BJ (cell line): ENCODE data around the gene ACVR1. TPM values are rescaled to one million over a fixed set of nuclear protein-coding genes. Genes with fewer than 3 reads are reported as not detected.

ENCODE experiments used
- CTCF ChIA-PET: fragments of 350-600 bp; formaldehyde crosslinking; extraction: SDS; loops from one replicate; lab custom pipeline; 2021; ENCODE audit warnings: antibody characterized with exemption, inconsistent platforms; lab: Yijun Ruan, JAX
- POLR2A ChIA-PET: fragments of 300-600 bp; sonication (Branson Sonifier 250); formaldehyde crosslinking; extraction: SDS; loops from one replicate; lab custom pipeline; 2021; ENCODE audit warnings: antibody characterized with exemption; lab: Charles Lee
- DNase-seq: peaks from one replicate; pipeline ENCODE4 v3.0.0-alpha.2; 2011; ENCODE audit warnings: low read depth
- H3K27me3 ChIP-seq: 2 replicates; pipeline ENCODE4 v1.6.0; 2011; ENCODE audit warnings: low read length; ENCODE audit not compliant: control insufficient read depth, insufficient read depth
- H3K36me3 ChIP-seq: 2 replicates; pipeline ENCODE4 v1.5.1; 2011; ENCODE audit warnings: low read length; ENCODE audit not compliant: control insufficient read depth, insufficient read depth
- H3K4me3 ChIP-seq: 2 replicates; pipeline ENCODE4 v1.5.1; 2011; ENCODE audit warnings: low read depth, mild to moderate bottlenecking, control low read depth, low read length
- polyA plus RNA-seq: library from polyadenylated mRNA; depleted of rRNA; stranded (reverse); fragments of >200 nt; gene quantifications from 2 replicates; pipeline ENCODE4 v1.2.3, GENCODE V29; 2011; rRNA removed
- small RNA-seq: library from RNA; depleted of rRNA; stranded (forward); fragments of <200 nt; gene quantifications from one replicate; pipeline ENCODE3, GENCODE V24; 2012; ENCODE audit warnings: low replicate concordance, low read depth; ENCODE audit not compliant: insufficient read length
- TF ChIP-seq, protein P1 (sequence below): IDR thresholded peaks from 2 replicates; pipeline ENCODE4 v1.5.1; 2011; ENCODE audit warnings: low read depth, mild to moderate bottlenecking, control low read depth, inconsistent platforms, low read length, moderate library complexity; ENCODE audit not compliant: insufficient read depth

The ACVR1 gene
- polyA plus RNA-seq, 1 experiment = 28.5 TPM

DNA sequence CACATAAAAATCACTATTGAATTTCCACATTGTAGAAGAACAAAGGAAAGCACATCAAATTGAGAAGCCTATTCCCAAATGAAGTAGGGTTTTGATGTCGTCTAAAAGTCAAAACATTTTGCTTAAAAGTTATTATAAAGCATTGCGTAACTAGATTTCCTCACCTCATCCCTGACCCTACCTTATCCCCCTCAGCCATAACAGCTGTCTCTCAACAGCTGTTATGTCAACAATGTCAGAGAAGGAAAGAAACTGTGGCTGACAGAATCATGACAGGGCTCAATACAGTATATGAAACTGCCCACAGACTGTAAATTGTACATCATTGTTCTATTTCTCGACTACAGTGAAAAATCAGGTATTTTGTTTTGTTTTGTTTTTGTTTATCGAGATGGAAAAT lies 184.4 kb downstream of the ACVR1 start:
- TF ChIP-seq, protein P1, sequence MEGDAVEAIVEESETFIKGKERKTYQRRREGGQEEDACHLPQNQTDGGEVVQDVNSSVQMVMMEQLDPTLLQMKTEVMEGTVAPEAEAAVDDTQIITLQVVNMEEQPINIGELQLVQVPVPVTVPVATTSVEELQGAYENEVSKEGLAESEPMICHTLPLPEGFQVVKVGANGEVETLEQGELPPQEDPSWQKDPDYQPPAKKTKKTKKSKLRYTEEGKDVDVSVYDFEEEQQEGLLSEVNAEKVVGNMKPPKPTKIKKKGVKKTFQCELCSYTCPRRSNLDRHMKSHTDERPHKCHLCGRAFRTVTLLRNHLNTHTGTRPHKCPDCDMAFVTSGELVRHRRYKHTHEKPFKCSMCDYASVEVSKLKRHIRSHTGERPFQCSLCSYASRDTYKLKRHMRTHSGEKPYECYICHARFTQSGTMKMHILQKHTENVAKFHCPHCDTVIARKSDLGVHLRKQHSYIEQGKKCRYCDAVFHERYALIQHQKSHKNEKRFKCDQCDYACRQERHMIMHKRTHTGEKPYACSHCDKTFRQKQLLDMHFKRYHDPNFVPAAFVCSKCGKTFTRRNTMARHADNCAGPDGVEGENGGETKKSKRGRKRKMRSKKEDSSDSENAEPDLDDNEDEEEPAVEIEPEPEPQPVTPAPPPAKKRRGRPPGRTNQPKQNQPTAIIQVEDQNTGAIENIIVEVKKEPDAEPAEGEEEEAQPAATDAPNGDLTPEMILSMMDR = no peak
- Histone ChIP-seq H3K4me3 (no peak overlapping the region), H3K27me3 (no peaks in the 10 kb centered on the region), H3K36me3 (no peaks in the 10 kb centered on the region)
- ChIA-PET CTCF (no interaction called here), POLR2A (no interaction called here)
- no peak for DNase-seq

DNA sequence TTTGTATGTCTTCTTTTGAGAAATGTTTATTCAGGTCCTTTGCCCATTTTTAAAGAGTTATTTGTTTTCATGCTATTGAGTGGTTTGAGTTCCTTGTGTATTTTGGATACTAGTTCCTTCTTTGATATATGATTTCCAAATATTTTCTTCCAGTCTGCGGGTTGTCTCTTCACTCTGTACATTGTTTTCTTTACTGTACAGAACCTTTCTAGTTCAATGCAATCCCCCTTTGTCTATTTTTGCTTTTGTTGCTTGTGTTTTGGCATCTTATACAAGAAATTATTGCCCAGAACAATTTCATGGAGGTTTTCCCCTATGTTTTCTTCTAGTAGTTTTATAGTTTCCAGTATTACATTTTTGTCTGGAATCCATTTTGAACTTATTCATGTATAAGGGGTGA lies 185.0 kb downstream of the ACVR1 start:
- no peaks in the 10 kb centered on the region for H3K27me3 ChIP-seq
- no peak for DNase-seq
- H3K4me3 ChIP-seq = no peak overlapping the region
- TF ChIP-seq, protein P1 = no peak
- ChIA-PET CTCF (no interaction called here), POLR2A (no interaction called here)
- H3K36me3 ChIP-seq = no peaks in the 10 kb centered on the region

Small RNA genes within 50 kb of the gene (small RNA-seq; reads per million reads assigned to genes)
- gene RNU6-436P = not detected

Other genes with a start within 250 kb of the ACVR1 start
- 0.01 and 0.04 TPM in 2 replicates for gene ACVR1C, start 247.5 kb downstream of the ACVR1 start, polyA plus RNA-seq
- not detected in 2 replicates for gene UPP2, start 225.5 kb upstream of the ACVR1 start, polyA plus RNA-seq